Measurements from ENCODE around the gene FFAR1. TPM values are rescaled to one million over a fixed set of nuclear protein-coding genes. Genes with fewer than 3 reads are reported as not detected.

FFAR1 gene, protein sequence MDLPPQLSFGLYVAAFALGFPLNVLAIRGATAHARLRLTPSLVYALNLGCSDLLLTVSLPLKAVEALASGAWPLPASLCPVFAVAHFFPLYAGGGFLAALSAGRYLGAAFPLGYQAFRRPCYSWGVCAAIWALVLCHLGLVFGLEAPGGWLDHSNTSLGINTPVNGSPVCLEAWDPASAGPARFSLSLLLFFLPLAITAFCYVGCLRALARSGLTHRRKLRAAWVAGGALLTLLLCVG (N-terminal part only)
- not detected in 2 replicates for total RNA-seq

DNA sequence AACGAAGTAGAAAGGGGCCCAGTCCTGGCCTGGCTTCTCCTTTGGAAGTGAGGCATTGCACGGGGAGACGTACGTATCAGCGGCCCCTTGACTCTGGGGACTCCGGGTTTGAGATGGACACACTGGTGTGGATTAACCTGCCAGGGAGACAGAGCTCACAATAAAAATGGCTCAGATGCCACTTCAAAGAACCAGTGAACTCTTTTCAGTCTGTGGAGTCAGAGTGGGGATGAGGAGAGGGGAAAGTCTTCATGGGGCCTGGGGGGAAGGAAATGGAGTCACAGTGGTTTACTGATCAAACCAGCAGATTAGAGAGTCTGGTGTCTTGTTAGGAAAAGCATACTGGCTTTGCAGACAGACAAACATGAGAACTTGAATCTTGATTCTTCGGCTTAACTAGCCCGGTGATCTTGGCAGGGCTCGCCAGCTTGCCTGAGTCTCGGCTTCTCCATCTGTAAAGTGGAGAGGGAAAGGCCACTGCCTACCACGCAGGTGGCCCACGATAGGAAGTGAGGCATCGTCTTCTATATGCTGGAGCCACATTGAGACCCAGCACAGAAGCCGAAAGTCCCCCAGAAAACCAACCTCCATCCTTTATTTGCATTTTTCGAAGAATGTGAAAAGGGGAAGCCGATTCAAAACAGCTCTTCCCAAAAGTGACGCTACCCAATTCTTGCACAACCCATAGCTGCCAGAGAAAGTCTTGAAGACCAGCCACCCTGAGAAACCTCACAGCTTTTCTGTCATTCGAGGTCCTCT, at the start of gene FFAR1:
Gene FFAR1 (plus strand): TSS at position 732 of the 759 bp plus-strand sequence. CDS start 3,650 bp downstream, outside the sequence.

DNA sequence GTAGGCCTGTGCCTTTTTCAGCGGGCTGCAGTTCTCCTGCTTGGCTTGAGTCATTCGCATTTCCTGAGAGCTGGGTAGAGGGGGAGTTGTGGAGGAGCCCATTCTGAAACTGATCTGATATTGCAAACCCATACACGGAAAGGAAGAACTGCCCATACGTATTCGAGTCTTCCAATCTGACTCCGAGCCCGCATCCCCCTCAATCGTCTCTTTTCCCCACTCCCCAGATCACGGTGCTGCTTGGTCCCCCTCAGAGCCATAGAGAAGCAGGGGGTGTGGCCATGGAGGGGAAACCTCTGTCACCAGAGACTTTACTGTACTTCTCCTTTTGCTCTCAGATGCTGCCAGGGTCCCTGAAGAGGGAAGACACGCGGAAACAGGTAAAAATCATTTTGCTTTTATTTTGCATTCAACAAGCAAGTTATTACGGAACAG, 18.8 kb upstream of the FFAR1 start, which contains the start of gene CD22:
Gene CD22 (plus strand): TSS at position 337 of the 435 bp plus-strand sequence. CDS start 2,854 bp downstream, outside the sequence.

DNA sequence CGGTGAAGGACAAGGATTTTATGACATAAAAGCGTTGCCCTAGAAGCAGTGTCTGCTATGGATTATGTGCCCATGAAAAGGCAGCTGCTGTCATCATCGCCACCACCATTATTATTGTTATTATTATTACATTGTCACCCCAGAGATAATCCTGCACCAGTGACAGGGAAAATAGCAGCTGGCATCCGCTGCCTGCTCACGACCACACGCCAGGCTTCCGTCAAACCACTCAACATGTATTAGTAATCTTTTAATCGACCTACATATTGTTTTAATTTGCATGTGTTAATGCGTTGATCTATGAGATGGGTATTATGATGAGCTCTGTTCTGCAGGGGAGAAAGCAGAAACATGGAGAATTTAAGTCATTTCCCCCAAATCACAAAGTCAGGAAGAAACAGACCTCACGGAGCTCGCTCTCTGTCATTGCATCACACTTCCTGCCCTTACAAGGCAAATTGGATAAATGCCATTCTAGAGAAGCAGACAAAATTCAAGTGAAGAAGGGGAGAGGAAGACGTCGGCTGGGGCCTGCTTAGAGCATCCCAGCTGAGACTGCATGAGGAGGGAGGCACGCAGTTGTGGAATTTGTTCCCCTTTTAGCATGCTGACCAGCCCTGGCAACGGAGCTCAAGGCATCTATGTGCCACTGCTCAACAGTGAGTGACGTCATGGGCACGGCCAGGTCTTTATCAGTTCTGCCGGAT, 10.3 kb downstream of the FFAR1 start, which contains the start of gene FFAR3:
Gene FFAR3 (plus strand): TSS at position 594 of the 707 bp plus-strand sequence. CDS start 431 bp downstream, outside the sequence.

DNA sequence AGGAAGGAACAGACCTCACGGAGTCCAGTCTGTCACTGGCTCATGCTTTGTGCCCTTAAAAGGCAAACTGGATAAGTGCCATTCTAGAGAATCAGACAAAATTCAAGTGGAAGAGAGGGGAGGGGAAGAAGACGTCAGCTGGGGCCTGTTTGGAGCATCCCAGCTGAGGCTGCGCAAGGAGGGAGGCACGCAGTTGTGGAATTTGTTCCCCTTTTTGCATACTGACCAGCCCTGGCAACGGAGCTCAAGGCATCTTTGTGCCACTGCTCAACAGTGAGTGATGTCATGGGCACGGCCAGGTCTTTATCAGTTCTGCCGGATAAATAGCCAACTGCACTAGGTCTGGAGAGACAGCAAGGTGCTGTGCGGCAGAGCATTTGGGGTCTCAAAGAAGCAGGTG, 23.0 kb downstream of the FFAR1 start, which contains the start of gene GPR42:
Gene GPR42 (plus strand): TSS at position 347 of the 400 bp plus-strand sequence. CDS start 292 bp downstream, outside the sequence.

Other genes with a start within 250 kb of the FFAR1 start
- not detected in 2 replicates for gene FXYD3, start 232.1 kb upstream of the FFAR1 start, total RNA-seq
- 0.29 and 1.7 TPM in 2 replicates for gene LGI4, start 212.8 kb upstream of the FFAR1 start, total RNA-seq
- gene FXYD1, start 209.1 kb upstream of the FFAR1 start, total RNA-seq, result 0.44 and 5.8 TPM in 2 replicates
- gene FXYD7, start 204.6 kb upstream of the FFAR1 start, total RNA-seq, result not detected in 2 replicates
- 23.3 and 44.5 TPM in 2 replicates for gene FXYD5, start 193.2 kb upstream of the FFAR1 start, total RNA-seq
- gene FAM187B, start 119.2 kb upstream of the FFAR1 start, total RNA-seq, result not detected in 2 replicates
- gene LSR, start 98.9 kb upstream of the FFAR1 start, total RNA-seq, result 0.29 and 0.66 TPM in 2 replicates
- gene USF2, start 78.9 kb upstream of the FFAR1 start, total RNA-seq, result 45.2 and 68.0 TPM in 2 replicates
- under 0.01 and 0.15 TPM in 2 replicates for gene HAMP, start 65.4 kb upstream of the FFAR1 start, total RNA-seq
- gene MAG, start 55.7 kb upstream of the FFAR1 start, total RNA-seq, result not detected in 2 replicates
- not detected in 2 replicates for gene CD22, start 18.7 kb upstream of the FFAR1 start, total RNA-seq
- not detected in 2 replicates for gene FFAR3, start 10.6 kb downstream of the FFAR1 start, total RNA-seq
- gene GPR42, start 23.2 kb downstream of the FFAR1 start, total RNA-seq, result not detected in 2 replicates
- not detected in 2 replicates for gene FFAR2, start 100.4 kb downstream of the FFAR1 start, total RNA-seq
- gene KRTDAP, start 142.6 kb downstream of the FFAR1 start, total RNA-seq, result not detected in 2 replicates
- 6.4 and 13.6 TPM in 2 replicates for gene DMKN, start 165.7 kb downstream of the FFAR1 start, total RNA-seq
- 2.9 and 10.6 TPM in 2 replicates for gene SBSN, start 180.4 kb downstream of the FFAR1 start, total RNA-seq
- 0.17 TPM in 1 of 2 replicates, not detected in the other for gene GAPDHS, start 185.6 kb downstream of the FFAR1 start, total RNA-seq
- 56.6 and 103 TPM in 2 replicates for gene TMEM147, start 197.7 kb downstream of the FFAR1 start, total RNA-seq
- gene ATP4A, start 215.8 kb downstream of the FFAR1 start, total RNA-seq, result not detected in 2 replicates
- gene PMIS2, start 238.3 kb downstream of the FFAR1 start, total RNA-seq, result not detected in 2 replicates